ENCODE measurements around the gene GAST. TPM values are rescaled to one million over a fixed set of nuclear protein-coding genes. Genes with fewer than 3 reads are reported as not detected.

The GAST gene
- total and polyA plus RNA-seq, 10 donors, result not detected

GRCh38 chr17:41722231-41722630 is 10.1 kb downstream of the GAST start:
- Histone ChIP-seq H3K9me3 (no peaks in the 10 kb centered on the region), H3K27me3 (replicated peaks in 1 of 7) (peaks cover 0 to 5% (median 0%) of the 10 kb centered on the region in 7 donors), H3K4me1 (peaks cover 0 to 12% (median 5%) of the 10 kb centered on the region in 6 donors), H3K36me3 (no peaks in the 10 kb centered on the region), H3K27ac (no peak overlapping the region), H3K4me3 (no peak overlapping the region)
- 87 to 91% (median 89%) methylated on average over 7 of the region's 7 CpGs for WGBS, 5 donors
- no peak for TF ChIP-seq CTCF (IDR thresholded peaks at IDR 0.05 in 8 of 11, conservative IDR thresholded peaks at IDR 0.05 in 3 of 11)
- TF ChIP-seq POLR2AphosphoS5 (IDR thresholded peaks at IDR 0.05), result no peak
- TF ChIP-seq POLR2A (IDR thresholded peaks at IDR 0.05), result no peak
- no peak for DNase-seq
- intact Hi-C loops (cut with DNase I; ENCODE audit: low total_unique reads), result no loop called here

- Histone ChIP-seq H3K4me1 (no peaks in the 10 kb centered on the region), H3K9me3 (no peaks in the 10 kb centered on the region), H3K27ac (no peak overlapping the region), H3K27me3 (replicated peaks in 1 of 7) (peaks cover 0 to 5% (median 0%) of the 10 kb centered on the region in 7 donors), H3K36me3 (no peaks in the 10 kb centered on the region), H3K4me3 (no peak overlapping the region)
- DNase-seq, result no peak
- 71 to 81% (median 76%) methylated on average over 10 to 12 of the region's 12 CpGs for WGBS, 5 donors
- intact Hi-C loops (cut with DNase I; ENCODE audit: low total_unique reads), result no loop called here
- no peak for TF ChIP-seq CTCF (IDR thresholded peaks at IDR 0.05 in 8 of 11, conservative IDR thresholded peaks at IDR 0.05 in 3 of 11)
- no peak for TF ChIP-seq POLR2AphosphoS5 (IDR thresholded peaks at IDR 0.05)
- TF ChIP-seq POLR2A (IDR thresholded peaks at IDR 0.05), result no peak
Observed at GRCh38 chr17:41723801-41724475, 11.8 kb downstream of the GAST start.

GRCh38 chr17:41724476-41725050 is 12.4 kb downstream of the GAST start:
- peaks cover 0 to 5% (median 0%) of the 10 kb centered on the region in 7 donors for H3K27me3 ChIP-seq (replicated peaks in 1 of 7)
- no peak for DNase-seq
- H3K4me1 ChIP-seq, result no peaks in the 10 kb centered on the region
- intact Hi-C loops (cut with DNase I; ENCODE audit: low total_unique reads), result no loop called here
- WGBS, 5 donors, result 78 to 86% (median 79%) methylated on average over 15 to 17 of the region's 17 CpGs
- TF ChIP-seq CTCF (IDR thresholded peaks at IDR 0.05 in 8 of 11, conservative IDR thresholded peaks at IDR 0.05 in 3 of 11), result no peak
- TF ChIP-seq POLR2A (IDR thresholded peaks at IDR 0.05), result no peak
- TF ChIP-seq POLR2AphosphoS5 (IDR thresholded peaks at IDR 0.05), result no peak
- H3K36me3 ChIP-seq, result no peaks in the 10 kb centered on the region
- H3K9me3 ChIP-seq, result no peaks in the 10 kb centered on the region
- H3K27ac ChIP-seq, result no peak overlapping the region
- H3K4me3 ChIP-seq, result no peak overlapping the region

GRCh38 chr17:41725134-41725533 is 13.0 kb downstream of the GAST start:
- TF ChIP-seq POLR2AphosphoS5 (IDR thresholded peaks at IDR 0.05), result no peak
- intact Hi-C loops (cut with DNase I; ENCODE audit: low total_unique reads), result no loop called here
- 87 to 93% (median 91%) methylated on average over 5 of the region's 5 CpGs for WGBS, 5 donors
- H3K4me1 ChIP-seq, result peaks cover 0 to under 1% (median 0%) of the 10 kb centered on the region in 6 donors
- H3K27me3 ChIP-seq (replicated peaks in 1 of 7), result peaks cover 0 to 5% (median 0%) of the 10 kb centered on the region in 7 donors
- H3K4me3 ChIP-seq, result no peak overlapping the region
- no peaks in the 10 kb centered on the region for H3K9me3 ChIP-seq
- no peaks in the 10 kb centered on the region for H3K36me3 ChIP-seq
- no peak for DNase-seq
- H3K27ac ChIP-seq, result no peak overlapping the region
